SU-DHL-6 (cell line): ENCODE measurements around the gene GRID1.

Experiments
- H2AFZ ChIP-seq: fragments of 200-600 bp; sonication (generic); 2 replicates; pipeline ENCODE4 v1.6.1; 2014; ENCODE audit warnings: low read depth, mild to moderate bottlenecking, moderate library complexity, mixed read lengths, antibody characterized with exemption, low read length; ENCODE audit not compliant: severe bottlenecking
- H3F3A ChIP-seq: fragments of 200-600 bp; shearing (Covaris generic); 2 replicates; pipeline ENCODE4 v1.6.0; 2016; ENCODE audit warnings: antibody characterized with exemption, mild to moderate bottlenecking; ENCODE audit not compliant: insufficient read depth
- H3K27ac ChIP-seq: fragments of 200-600 bp; sonication (generic); 2 replicates; pipeline ENCODE4 v1.5.1; 2016; ENCODE audit warnings: low read depth, mild to moderate bottlenecking, low read length, moderate library complexity, mixed read lengths
- H3K27me3 ChIP-seq: fragments of 200-600 bp; sonication (generic), shearing (Covaris generic); 2 replicates; pipeline ENCODE4 v1.6.0; 2014; ENCODE audit warnings: mild to moderate bottlenecking, low read length
- H3K36me3 ChIP-seq: fragments of 200-600 bp; sonication (generic); 2 replicates; pipeline ENCODE4 v1.6.1; 2014; ENCODE audit warnings: mild to moderate bottlenecking, low read length, mixed read lengths
- H3K4me2 ChIP-seq: fragments of 300-600, 200-600 bp; shearing (Covaris generic), sonication (generic); 2 replicates; pipeline ENCODE4 v1.6.0; 2014; ENCODE audit warnings: low read length, low read depth, mild to moderate bottlenecking; ENCODE audit not compliant: poor library complexity, severe bottlenecking
- H3K4me3 ChIP-seq: fragments of 200-600 bp; sonication (generic); 2 replicates; pipeline ENCODE4 v1.5.1; 2014; ENCODE audit warnings: antibody characterized with exemption, low read length, mild to moderate bottlenecking, mixed read lengths; ENCODE audit not compliant: insufficient read depth, poor library complexity, severe bottlenecking
- H3K79me2 ChIP-seq: fragments of 200-600 bp; sonication (generic); 2 replicates; pipeline ENCODE4 v1.6.1; 2014; ENCODE audit warnings: mild to moderate bottlenecking, low read length, moderate library complexity; ENCODE audit not compliant: insufficient read depth
- H3K9ac ChIP-seq: fragments of 200-600 bp; sonication (generic); 2 replicates; pipeline ENCODE4 v1.7.0; 2014; ENCODE audit warnings: mild to moderate bottlenecking, low read length
- H3K9me2 ChIP-seq: fragments of 200-600 bp; sonication (generic); replicated peaks from 2 replicates; pipeline ENCODE4 v1.6.1; 2014; ENCODE audit warnings: low read length; ENCODE audit not compliant: insufficient read depth
- H3K9me3 ChIP-seq: fragments of 200-600 bp; sonication (generic); 2 replicates; pipeline ENCODE4 v1.6.1; 2014; ENCODE audit warnings: low read length, mixed read lengths; ENCODE audit not compliant: insufficient read depth
- H4K20me1 ChIP-seq: fragments of 200-600 bp; sonication (generic); 2 replicates; pipeline ENCODE4 v1.6.1; 2014; ENCODE audit warnings: low read depth, mild to moderate bottlenecking, antibody characterized with exemption, low read length, moderate library complexity, mixed read lengths
- CTCF ChIP-seq: fragments of 200-600 bp; sonication (generic); IDR thresholded peaks from one replicate; pipeline ENCODE4 v1.5.1; 2017; ENCODE audit warnings: antibody characterized with exemption, mild to moderate bottlenecking, low read length, moderate library complexity; ENCODE audit not compliant: insufficient read depth, poor library complexity, severe bottlenecking
- EZH2phosphoT487 ChIP-seq: fragments of 200-600 bp; sonication (generic), shearing (Covaris generic); conservative IDR thresholded peaks from 2 replicates; pipeline ENCODE4 v1.6.1; 2018; ENCODE audit warnings: mild to moderate bottlenecking, antibody characterized with exemption, low read length, moderate library complexity, mixed read lengths

GRID1 gene

GRCh38 chr10:86248062-86248461 lies 118.5 kb downstream of the GRID1 start:
- Histone ChIP-seq H3K9me2 (no peaks in the 10 kb centered on the region), H4K20me1 (no peaks in the 10 kb centered on the region), H3K9ac (no peak overlapping the region), H3K4me3 (no peak overlapping the region), H3K4me2 (no peak overlapping the region), H3K27me3 (no peaks in the 10 kb centered on the region), H3F3A (no peaks in the 10 kb centered on the region), H3K36me3 (no peaks in the 10 kb centered on the region), H3K9me3 (no peaks in the 10 kb centered on the region), H3K79me2 (no peaks in the 10 kb centered on the region), H3K27ac (no peak overlapping the region), H2AFZ (no peak overlapping the region)
- TF ChIP-seq EZH2phosphoT487 (no peak), CTCF (no peak)

- H3K36me3 ChIP-seq, result no peaks in the 10 kb centered on the region
- TF ChIP-seq EZH2phosphoT487 (no peak), CTCF (no peak)
Observed at GRCh38 chr10:86247588-86247987, 119.0 kb downstream of the GRID1 start.

GRCh38 chr10:86247073-86247472 lies 119.5 kb downstream of the GRID1 start:
- Histone ChIP-seq H3K4me2 (no peak overlapping the region), H3K4me3 (no peak overlapping the region), H3F3A (no peaks in the 10 kb centered on the region), H3K79me2 (no peaks in the 10 kb centered on the region), H3K36me3 (no peaks in the 10 kb centered on the region), H3K9ac (no peak overlapping the region), H3K9me3 (no peaks in the 10 kb centered on the region), H2AFZ (no peak overlapping the region), H3K27ac (no peak overlapping the region), H3K27me3 (no peaks in the 10 kb centered on the region), H4K20me1 (no peaks in the 10 kb centered on the region), H3K9me2 (no peaks in the 10 kb centered on the region)
- TF ChIP-seq EZH2phosphoT487 (no peak), CTCF (no peak)

More at GRCh38 chr10:86247588-86247987, 119.0 kb downstream of the GRID1 start:
- H2AFZ ChIP-seq, result no peak overlapping the region
- H4K20me1 ChIP-seq, result no peaks in the 10 kb centered on the region
- H3F3A ChIP-seq, result no peaks in the 10 kb centered on the region
- H3K27ac ChIP-seq, result no peak overlapping the region
- H3K9me3 ChIP-seq, result no peaks in the 10 kb centered on the region
- H3K9me2 ChIP-seq, result no peaks in the 10 kb centered on the region
- no peak overlapping the region for H3K4me3 ChIP-seq
- no peak overlapping the region for H3K9ac ChIP-seq
- no peaks in the 10 kb centered on the region for H3K79me2 ChIP-seq
- H3K27me3 ChIP-seq, result no peaks in the 10 kb centered on the region
- no peak overlapping the region for H3K4me2 ChIP-seq
